H9 (cell line): ENCODE measurements around the gene DENND1A. TPM values are rescaled to one million over a fixed set of nuclear protein-coding genes. Genes with fewer than 3 reads are reported as not detected.

Source experiments
- DNase-seq: peaks from one replicate; pipeline ENCODE4 v3.0.0-alpha.2; 2017
- H2AFZ ChIP-seq: one replicate; pipeline ENCODE4 v1.6.1; 2013; ENCODE audit warnings: mild to moderate bottlenecking, low read length, control low read depth, moderate library complexity
- H2AK5ac ChIP-seq: 2 replicates; pipeline ENCODE4 v1.6.1; 2013; ENCODE audit warnings: low read length, control low read depth, mixed read lengths; ENCODE audit not compliant: insufficient read length
- H2BK120ac ChIP-seq: one replicate; pipeline ENCODE4 v1.6.1; 2013; ENCODE audit warnings: low read depth, mild to moderate bottlenecking, low read length, control low read depth, inconsistent platforms; ENCODE audit not compliant: poor library complexity, severe bottlenecking
- H2BK12ac ChIP-seq: 2 replicates; pipeline ENCODE4 v1.6.1; 2013; ENCODE audit warnings: low read length, control low read depth, mixed read lengths, low read depth; ENCODE audit not compliant: insufficient read length
- H2BK15ac ChIP-seq: 2 replicates; pipeline ENCODE4 v1.6.1; 2013; ENCODE audit warnings: low read depth, low read length, control low read depth
- H2BK20ac ChIP-seq: one replicate; pipeline ENCODE4 v1.6.1; 2013; ENCODE audit warnings: low read depth, mild to moderate bottlenecking, low read length, control low read depth, inconsistent platforms; ENCODE audit not compliant: poor library complexity, severe bottlenecking
- H2BK5ac ChIP-seq: 2 replicates; pipeline ENCODE4 v1.6.1; 2013; ENCODE audit warnings: low read length, control low read depth, mixed read lengths; ENCODE audit not compliant: insufficient read length
- H3K14ac ChIP-seq: 2 replicates; pipeline ENCODE4 v1.6.1; 2013; ENCODE audit warnings: low read length, control low read depth; ENCODE audit not compliant: insufficient read depth
- H3K18ac ChIP-seq: 2 replicates; pipeline ENCODE4 v1.6.1; 2013; ENCODE audit warnings: low read depth, mild to moderate bottlenecking, mixed read lengths, low read length, control low read depth; ENCODE audit not compliant: insufficient read length
- H3K23ac ChIP-seq: 2 replicates; pipeline ENCODE4 v1.6.1; 2013; ENCODE audit warnings: low read length, control low read depth, mixed read lengths, low read depth; ENCODE audit not compliant: insufficient read length
- H3K23me2 ChIP-seq: 2 replicates; pipeline ENCODE4 v1.6.1; 2013; ENCODE audit warnings: low read depth, mild to moderate bottlenecking, mixed read lengths, low read length, control low read depth; ENCODE audit not compliant: insufficient read length, poor library complexity, severe bottlenecking
- H3K27ac ChIP-seq: 2 replicates; pipeline ENCODE4 v1.5.1; 2013; ENCODE audit warnings: low read length, control low read depth, mixed read lengths, low read depth; ENCODE audit not compliant: insufficient read length
- H3K27me3 ChIP-seq: 2 replicates; pipeline ENCODE4 v1.6.1; 2013; ENCODE audit warnings: low read length, control low read depth, inconsistent platforms; ENCODE audit not compliant: insufficient read depth
- H3K4ac ChIP-seq: 2 replicates; pipeline ENCODE4 v1.6.1; 2013; ENCODE audit warnings: low read depth, mild to moderate bottlenecking, control low read depth, inconsistent platforms, low read length, moderate library complexity
- H3K4me1 ChIP-seq: 2 replicates; pipeline ENCODE4 v1.6.1; 2013; ENCODE audit warnings: low read length, control low read depth, inconsistent platforms; ENCODE audit not compliant: insufficient read depth
- H3K4me2 ChIP-seq: 2 replicates; pipeline ENCODE4 v1.6.1; 2013; ENCODE audit warnings: low read length, control low read depth, mixed read lengths; ENCODE audit not compliant: insufficient read length, insufficient read depth
- H3K56ac ChIP-seq: 2 replicates; pipeline ENCODE4 v1.6.1; 2013; ENCODE audit warnings: low read depth, mild to moderate bottlenecking, mixed read lengths, low read length, control low read depth; ENCODE audit not compliant: insufficient read length
- H3K79me1 ChIP-seq: 2 replicates; pipeline ENCODE4 v1.6.1; 2013; ENCODE audit warnings: low read depth, mild to moderate bottlenecking, moderate library complexity, low read length, control low read depth, inconsistent platforms; ENCODE audit not compliant: insufficient read depth, poor library complexity, severe bottlenecking
- H3K79me2 ChIP-seq: 2 replicates; pipeline ENCODE4 v1.6.1; 2013; ENCODE audit warnings: low read length, control low read depth, inconsistent platforms; ENCODE audit not compliant: insufficient read depth
- H3K9ac ChIP-seq: 2 replicates; pipeline ENCODE4 v1.6.1; 2013; ENCODE audit warnings: low read length, control low read depth, mixed read lengths; ENCODE audit not compliant: insufficient read length; ENCODE audit errors: extremely low read depth
- H3K9me3 ChIP-seq: one replicate; pipeline ENCODE4 v1.6.1; 2013; ENCODE audit warnings: low read depth, low read length, inconsistent platforms; ENCODE audit not compliant: control insufficient read depth
- H3T11ph ChIP-seq: one replicate; pipeline ENCODE4 v1.6.1; 2013; ENCODE audit warnings: mild to moderate bottlenecking, low read length, control low read depth, inconsistent platforms
- H4K20me1 ChIP-seq: one replicate; pipeline ENCODE4 v1.6.1; 2013; ENCODE audit not compliant: control insufficient read depth, insufficient read length, insufficient read depth
- H4K5ac ChIP-seq: 2 replicates; pipeline ENCODE4 v1.6.1; 2013; ENCODE audit warnings: low read depth, mild to moderate bottlenecking, mixed read lengths, low read length, control low read depth; ENCODE audit not compliant: insufficient read length
- H4K8ac ChIP-seq: replicated peaks from 2 replicates; pipeline ENCODE4 v1.6.1; 2013; ENCODE audit warnings: low read length, control low read depth, mixed read lengths, low read depth; ENCODE audit not compliant: insufficient read length
- H4K91ac ChIP-seq: 2 replicates; pipeline ENCODE4 v1.6.1; 2013; ENCODE audit warnings: low read depth, mild to moderate bottlenecking, moderate library complexity, mixed read lengths, low read length, control low read depth; ENCODE audit not compliant: insufficient read length
- H3K27ac Mint-ChIP-seq, 3 experiments: 2 replicates in 2 of 3; 3 replicates in 1 of 3; pipeline ENCODE4 v1.8.0; 2020 to 2021; ENCODE audit warnings: mixed read lengths in 3 of 3, mild to moderate bottlenecking in 1 of 3, moderate library complexity in 1 of 3
- H3K27me3 Mint-ChIP-seq: 2 replicates; pipeline ENCODE4 v1.8.0; 2021; ENCODE audit warnings: low read depth, mild to moderate bottlenecking, moderate library complexity, mixed read lengths
- H3K36me3 Mint-ChIP-seq, 3 experiments: 2 replicates in 2 of 3; 3 replicates in 1 of 3; pipeline ENCODE4 v1.8.0; 2020 to 2021; ENCODE audit warnings: low read depth in 3 of 3, mixed read lengths in 3 of 3; ENCODE audit not compliant: insufficient read depth in 1 of 3
- H3K4me1 Mint-ChIP-seq, 2 experiments: 2 replicates each; pipeline ENCODE4 v1.8.0; 2020; ENCODE audit warnings: mixed read lengths in 2 of 2
- H3K4me3 Mint-ChIP-seq, 2 experiments: 2 replicates in 1 of 2; 3 replicates in 1 of 2; pipeline ENCODE4 v1.8.0; 2020 to 2021; ENCODE audit warnings: mild to moderate bottlenecking in 2 of 2, mixed read lengths in 2 of 2, moderate library complexity in 1 of 2
- H3K9me3 Mint-ChIP-seq, 2 experiments: 2 replicates in 1 of 2; 3 replicates in 1 of 2; pipeline ENCODE4 v1.8.0; 2020; ENCODE audit warnings: mild to moderate bottlenecking in 2 of 2, mixed read lengths in 2 of 2, moderate library complexity in 1 of 2
- CTCF ChIP-seq: fragments of 200-600 bp; sonication (generic); conservative IDR thresholded peaks from 3 replicates; pipeline ENCODE4 v1.8.0; 2021; ENCODE audit warnings: antibody characterized with exemption, mild to moderate bottlenecking
- WGBS: extraction: QIAGEN DNeasy Blood & Tissue Kit; methylation state at CpG from one replicate; pipeline ENCODE4 v1.1.7; 2013; ENCODE audit warnings: missing lambda C conversion rate, low lambda C conversion rate, mixed read lengths; ENCODE audit not compliant: insufficient read length; ENCODE audit errors: extremely low coverage; 5-methylcytosine and 5-hydroxymethylcytosine counted together
- total RNA-seq: library from RNA; stranded (reverse); gene quantifications from 2 replicates; pipeline ENCODE4 v1.2.1, GENCODE V29; 2021

The DENND1A gene
- total RNA-seq, 1 experiment from 2014 or later = 20.4 TPM

GRCh38 chr9:123611226-123611625 is 318.7 kb downstream of the DENND1A start:
- Histone ChIP-seq H3K27me3 (no peaks in the 10 kb centered on the region), H2AK5ac (no peak overlapping the region), H3K14ac (no peak overlapping the region), H3K27ac (no peak overlapping the region), H3K79me2 (no peaks in the 10 kb centered on the region), H3K79me1 (no peaks in the 10 kb centered on the region), H3K4me2 (no peak overlapping the region), H4K91ac (no peak overlapping the region), H2BK12ac (no peak overlapping the region), H3K4ac (no peak overlapping the region), H3K23ac (no peak overlapping the region), H3T11ph (no peak overlapping the region), H2BK20ac (no peak overlapping the region), H3K4me1 (no peaks in the 10 kb centered on the region), H3K56ac (no peak overlapping the region), H3K23me2 (no peaks in the 10 kb centered on the region), H2BK5ac (no peak overlapping the region), H2AFZ (no peak overlapping the region), H4K5ac (no peak overlapping the region), H2BK120ac (no peak overlapping the region), H2BK15ac (no peak overlapping the region), H3K9me3 (no peaks in the 10 kb centered on the region), H4K8ac (no peak overlapping the region), H3K9ac (no peak overlapping the region), H4K20me1 (no peaks in the 10 kb centered on the region), H3K18ac (no peak overlapping the region)
- DNase-seq = no peak
- Mint-ChIP-seq H3K27me3 (no peaks in the 10 kb centered on the region; the same call in 1 of the 2 replicates), H3K27ac (no peak overlapping the region), H3K4me3 (no peak overlapping the region), H3K9me3 (no peaks in the 10 kb centered on the region), H3K4me1 (peaks cover 5 to 15% of the 10 kb centered on the region in 2 experiments), H3K36me3 (peaks cover 0 to 2% (median 0%) of the 10 kb centered on the region in 3 experiments; a peak in 1 of 7 replicates)
- no CpG with 5 or more reads among the region's 1 CpG for WGBS
- TF ChIP-seq CTCF = no peak
